Right lobe of liver (tissue), 4 donors: ENCODE measurements around the gene ARHGAP42.
A peak's percentile ranks its signal among the peaks of the same experiment; 100 is the strongest.

Experiments
- CTCF ChIP-seq, 4 donors: fragments of 200-600 bp in 3 of 4; fragments of 450-650 bp in 1 of 4; IDR thresholded peaks; one replicate each; pipeline versions ENCODE4 v1.5.1 to v1.8.0; 2016 to 2022; ENCODE audit warnings: antibody characterized with exemption in 4 of 4, mild to moderate bottlenecking in 2 of 4
- POLR2A ChIP-seq: fragments of 450-650 bp; IDR thresholded peaks from one replicate; pipeline ENCODE4 v1.6.1; 2017; ENCODE audit warnings: antibody characterized with exemption, mild to moderate bottlenecking
- donor health status: DM: no; HTN: no; CAD: no.
- donor health status: DM: no; HTN: no; CAD: no.
- donor health status: DM: no; HTN: yes; CAD: no.

GRCh38 chr11:100801225-100801999, 114.3 kb downstream of the ARHGAP42 start:
- TF ChIP-seq CTCF (IDR thresholded peaks at IDR 0.05) (peak in 1 of 4 donors; percentile 10), POLR2A (no peak)
